HCT116 (cell line): ENCODE measurements around the gene EEF1A2. TPM values are rescaled to one million over a fixed set of nuclear protein-coding genes. Genes with fewer than 3 reads are reported as not detected.

Experiments used
- ATAC-seq: fragments of 200-7000 bp; cut with Tn5 transposase; 2 replicates; pipeline ENCODE4 v1.9.1; 2020; ENCODE audit warnings: mild to moderate bottlenecking, moderate library complexity
- BruUV-seq: library from RNA; stranded (reverse); fragments of 400-500 nt; replicated peaks from 2 replicates; lab custom pipeline; 2021; lab: Mats Ljungman, UMichigan
- CTCF ChIA-PET: fragments of 300-600 bp; sonication (Branson Sonifier 250); formaldehyde crosslinking; loops from one replicate; lab custom pipeline; 2021; ENCODE audit warnings: antibody characterized with exemption; lab: Charles Lee
- POLR2A ChIA-PET: fragments of 300-600, 350-600 bp; sonication (Branson Sonifier 250); formaldehyde crosslinking; loops from one replicate; lab custom pipeline; 2021; ENCODE audit warnings: antibody characterized with exemption; lab: Charles Lee
- RAD21 ChIA-PET, 2 experiments: fragments of 300-600 bp; sonication (Branson Sonifier 250); formaldehyde crosslinking; loops; one replicate each; lab custom pipeline; 2023; ENCODE audit warnings: low total read pairs in 2 of 2; ENCODE audit not compliant: uncharacterized antibody in 2 of 2, unreplicated experiment in 2 of 2, low non-redundant PET in 1 of 2; lab: Charles Lee
- DNase-seq: peaks from one replicate; pipeline ENCODE4 v3.0.0-alpha.2; 2010; ENCODE audit warnings: low read depth, low spot score
- H2AFZ ChIP-seq: fragments of 200-600 bp; shearing (Covaris generic), sonication (generic); 2 replicates; pipeline ENCODE4 v1.6.1; 2017; ENCODE audit warnings: low read depth, mixed run types, mixed read lengths, antibody characterized with exemption, low read length; ENCODE audit not compliant: poor library complexity, severe bottlenecking
- H3K27ac ChIP-seq: 2 replicates; pipeline ENCODE4 v1.5.1; 2012; ENCODE audit warnings: low read depth, low read length
- H3K27me3 ChIP-seq: fragments of 200-600 bp; sonication (generic); 2 replicates; pipeline ENCODE4 v1.6.1; 2016; ENCODE audit warnings: mixed run types, low read length, mixed read lengths; ENCODE audit not compliant: insufficient read depth
- H3K36me3 ChIP-seq, 2 experiments: fragments of 200-500 bp in 1 of 2; fragments of 200-600 bp in 1 of 2; sonication (Bioruptor generic) in 1 of 2; sonication (generic) in 1 of 2; 2 replicates each; pipeline versions ENCODE4 v1.5.1 to v1.6.1; 2014 to 2016; ENCODE audit warnings: low read length in 2 of 2, inconsistent platforms in 1 of 2, mixed read lengths in 1 of 2, mixed run types in 1 of 2; ENCODE audit not compliant: insufficient read depth in 2 of 2, control insufficient read depth in 1 of 2
- H3K4me1 ChIP-seq, 2 experiments: fragments of 200-600 bp in 1 of 2; sonication (generic) in 1 of 2; 2 replicates each; pipeline versions ENCODE4 v1.5.1 to v1.6.1; 2012 to 2017; ENCODE audit warnings: low read length in 2 of 2, inconsistent platforms in 1 of 2, mild to moderate bottlenecking in 1 of 2, mixed read lengths in 1 of 2, mixed run types in 1 of 2, moderate library complexity in 1 of 2; ENCODE audit not compliant: insufficient read depth in 2 of 2, control insufficient read depth in 1 of 2
- H3K4me2 ChIP-seq: fragments of 200-600 bp; sonication (generic); 2 replicates; pipeline ENCODE4 v1.6.1; 2017; ENCODE audit warnings: mixed run types, low read length, mixed read lengths
- H3K4me3 ChIP-seq, 2 experiments: fragments of 200-600 bp in 1 of 2; sonication (generic) in 1 of 2; replicated peaks in 1 of 2; 2 replicates each; pipeline ENCODE4 v1.5.1; 2011 to 2016; ENCODE audit warnings: low read length in 2 of 2, control low read depth in 1 of 2, low read depth in 1 of 2, mild to moderate bottlenecking in 1 of 2, mixed read lengths in 1 of 2, mixed run types in 1 of 2
- H3K79me2 ChIP-seq: fragments of 200-600 bp; sonication (generic); 2 replicates; pipeline ENCODE4 v1.6.1; 2017; ENCODE audit warnings: mild to moderate bottlenecking, mixed run types, low read length, moderate library complexity, mixed read lengths; ENCODE audit not compliant: insufficient read depth
- H3K9ac ChIP-seq: fragments of 200-600 bp; sonication (generic); 2 replicates; pipeline ENCODE4 v1.6.1; 2016; ENCODE audit warnings: low read length, mixed read lengths
- H3K9me2 ChIP-seq: fragments of 200-600 bp; sonication (generic), shearing (Covaris generic); 2 replicates; pipeline ENCODE4 v1.6.1; 2017; ENCODE audit warnings: mixed run types, mild to moderate bottlenecking, moderate library complexity; ENCODE audit not compliant: insufficient read depth
- H3K9me3 ChIP-seq, 2 experiments: fragments of 200-500 bp in 1 of 2; fragments of 200-600 bp in 1 of 2; sonication (Bioruptor generic) in 1 of 2; sonication (generic) in 1 of 2; 2 replicates each; pipeline ENCODE4 v1.6.1; 2014 to 2017; ENCODE audit warnings: low read length in 2 of 2, mixed read lengths in 2 of 2, inconsistent platforms in 1 of 2, low read depth in 1 of 2, mild to moderate bottlenecking in 1 of 2, mixed run types in 1 of 2, moderate library complexity in 1 of 2; ENCODE audit not compliant: control insufficient read depth in 1 of 2, insufficient read depth in 1 of 2
- H4K20me1 ChIP-seq: fragments of 200-600 bp; sonication (generic), shearing (Covaris generic); 2 replicates; pipeline ENCODE4 v1.6.1; 2017; ENCODE audit warnings: mixed run types, mild to moderate bottlenecking, moderate library complexity; ENCODE audit not compliant: insufficient read depth
- CEBPB ChIP-seq: IDR thresholded peaks from 2 replicates; pipeline ENCODE4 v1.6.1; 2012; ENCODE audit warnings: low read depth
- POLR2AphosphoS5 ChIP-seq: IDR thresholded peaks from 2 replicates; pipeline ENCODE4 v1.6.1; 2011; ENCODE audit warnings: mild to moderate bottlenecking, low read depth, low read length, moderate library complexity
- TCF7L2 ChIP-seq: IDR thresholded peaks from 2 replicates; pipeline ENCODE4 v1.7.0; 2011; ENCODE audit warnings: borderline replicate concordance, inconsistent platforms; ENCODE audit not compliant: insufficient read depth, insufficient read length; ENCODE audit errors: extremely low read depth
- ZNF274 ChIP-seq: fragments of 200-500 bp; sonication (Bioruptor generic); IDR thresholded peaks from 2 replicates; pipeline ENCODE4 v1.6.1; 2014; ENCODE audit warnings: mild to moderate bottlenecking, low read depth, low read length, inconsistent platforms
- intact Hi-C: fragments of 100-400 bp; cut with micrococcal nuclease; formaldehyde crosslinking; loops from 2 replicates; pipeline ENCODE4 v1.10.0; 2022
- total RNA-seq: library from RNA; stranded (reverse); gene quantifications from one replicate; pipeline ENCODE4 v1.2.1, GENCODE V29; 2021; ENCODE audit not compliant: unreplicated experiment
- TF ChIP-seq, protein P1 (sequence below): IDR thresholded peaks from 2 replicates; pipeline ENCODE4 v1.6.1; 2012

The EEF1A2 gene
- total RNA-seq, 1 experiment from 2014 or later, result 454 TPM

GRCh38 chr20:63494420-63495166, 4.3 kb downstream of the EEF1A2 start:
- H3K4me3 ChIP-seq, result no peak overlapping the region
- BruUV-seq, result no TSS peak
- ATAC-seq (no peak), DNase-seq (no peak)
- no peaks in the 10 kb centered on the region for H4K20me1 ChIP-seq
- peaks cover 14 to 25% of the 10 kb centered on the region in 2 experiments for H3K4me1 ChIP-seq
- H3K4me2 ChIP-seq, result no peak overlapping the region
- no peaks in the 10 kb centered on the region for H3K9me3 ChIP-seq
- RAD21 ChIA-PET, result no interaction called here
- CTCF ChIA-PET, result no interaction called here
- no peaks in the 10 kb centered on the region for H3K27me3 ChIP-seq
- no peak overlapping the region; the same call in 1 of the 2 replicates for H3K27ac ChIP-seq
- peaks cover 50% of the 10 kb centered on the region for H3K79me2 ChIP-seq
- no peak overlapping the region for H3K9ac ChIP-seq
- TF ChIP-seq CEBPB (no peak), ZNF274 (no peak)
- TF ChIP-seq, all 23 proteins: peak for 0
- H3K9me2 ChIP-seq, result no peaks in the 10 kb centered on the region
- intact Hi-C loops, result no loop called here
- POLR2A ChIA-PET, result no interaction called here
- H3K36me3 ChIP-seq, result peaks cover 43 to 70% of the 10 kb centered on the region in 2 experiments
- no peak overlapping the region for H2AFZ ChIP-seq

- DNase-seq (no peak), ATAC-seq (no peak)
- POLR2A ChIA-PET, result no interaction called here
- H3K4me1 ChIP-seq, result peaks cover 11 to 21% of the 10 kb centered on the region in 2 experiments; a peak in 3 of 4 replicates
- H3K27ac ChIP-seq, result no peak overlapping the region
- H3K4me3 ChIP-seq, result no peak overlapping the region
- H2AFZ ChIP-seq, result no peak overlapping the region
- no peaks in the 10 kb centered on the region for H3K27me3 ChIP-seq
- H3K4me2 ChIP-seq, result no peak overlapping the region
- CTCF ChIA-PET, result no interaction called here
- no peaks in the 10 kb centered on the region for H3K9me2 ChIP-seq
- no TSS peak for BruUV-seq
- H3K9ac ChIP-seq, result no peak overlapping the region
- H3K9me3 ChIP-seq, result no peaks in the 10 kb centered on the region
- H4K20me1 ChIP-seq, result no peaks in the 10 kb centered on the region
- TF ChIP-seq, protein P1, sequence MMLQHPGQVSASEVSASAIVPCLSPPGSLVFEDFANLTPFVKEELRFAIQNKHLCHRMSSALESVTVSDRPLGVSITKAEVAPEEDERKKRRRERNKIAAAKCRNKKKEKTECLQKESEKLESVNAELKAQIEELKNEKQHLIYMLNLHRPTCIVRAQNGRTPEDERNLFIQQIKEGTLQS, result no peak
- TF ChIP-seq POLR2AphosphoS5 (peak; percentile 20; the same call in 1 of the 2 replicates), TCF7L2 (no peak)
- intact Hi-C loops, result no loop called here
- H3K36me3 ChIP-seq, result peaks cover 43 to 73% of the 10 kb centered on the region in 2 experiments
- H3K79me2 ChIP-seq, result peaks cover 50% of the 10 kb centered on the region
- RAD21 ChIA-PET, result no interaction called here
Observed at GRCh38 chr20:63494084-63494419, 4.8 kb downstream of the EEF1A2 start.
